H1 (cell line): ENCODE data around the gene WNK4. TPM values are rescaled to one million over a fixed set of nuclear protein-coding genes. Genes with fewer than 3 reads are reported as not detected.

Experiments
- CTCF ChIA-PET: fragments of 300-600 bp; sonication (Branson Sonifier 250); formaldehyde crosslinking; loops from one replicate; lab custom pipeline; 2021; ENCODE audit not compliant: partially characterized antibody; lab: Charles Lee
- POLR2A ChIA-PET: fragments of 300-600 bp; sonication (Branson Sonifier 250); formaldehyde crosslinking; loops from one replicate; lab custom pipeline; 2021; ENCODE audit warnings: inconsistent platforms; ENCODE audit not compliant: partially characterized antibody; lab: Charles Lee
- DNase-seq, 2 experiments: peaks; one replicate each; pipeline versions ENCODE4 v3.0.0 to v3.0.0-alpha.2; 2010 to 2022; ENCODE audit warnings: low spot score in 2 of 2, low read depth in 1 of 2, mixed read lengths in 1 of 2
- FAIRE-seq: peaks from 2 replicates; lab custom pipeline; 2011; peaks lifted over from hg19 to GRCh38; lab: Jason Lieb, UNC
- H2AFZ ChIP-seq: 2 replicates; pipeline ENCODE4 v1.8.1; 2012; ENCODE audit warnings: low read length, inconsistent platforms
- H2AK5ac ChIP-seq: 2 replicates; pipeline ENCODE4 v1.6.1; 2013; ENCODE audit warnings: low read depth, low read length
- H2BK120ac ChIP-seq: replicated peaks from 2 replicates; pipeline ENCODE3; 2013; ENCODE audit warnings: low read depth, low read length, inconsistent platforms
- H2BK12ac ChIP-seq: 2 replicates; pipeline ENCODE4 v1.6.1; 2013; ENCODE audit warnings: low read depth, low read length
- H2BK15ac ChIP-seq: 2 replicates; pipeline ENCODE4 v1.6.1; 2013; ENCODE audit warnings: low read length
- H2BK20ac ChIP-seq: 2 replicates; pipeline ENCODE4 v1.6.1; 2013; ENCODE audit warnings: low read length
- H2BK5ac ChIP-seq: 2 replicates; pipeline ENCODE4 v1.6.1; 2013; ENCODE audit warnings: low read depth, low read length
- H3K14ac ChIP-seq: 2 replicates; pipeline ENCODE4 v1.6.1; 2013; ENCODE audit warnings: inconsistent platforms; ENCODE audit not compliant: insufficient read length
- H3K18ac ChIP-seq: 2 replicates; pipeline ENCODE4 v1.6.1; 2013; ENCODE audit warnings: low read length; ENCODE audit errors: extremely low read depth
- H3K23ac ChIP-seq: 2 replicates; pipeline ENCODE4 v1.6.1; 2013; ENCODE audit warnings: inconsistent platforms; ENCODE audit not compliant: insufficient read length
- H3K23me2 ChIP-seq: 2 replicates; pipeline ENCODE4 v1.6.1; 2013; ENCODE audit warnings: low read depth, low read length
- H3K27ac ChIP-seq: 2 replicates; pipeline ENCODE4 v1.6.1; 2011; ENCODE audit warnings: low read depth, low read length, inconsistent platforms
- H3K27me3 ChIP-seq, 4 experiments: replicated peaks in 1 of 4; 1 replicate in 1 of 4; 2 replicates in 3 of 4; pipeline versions ENCODE4 v1.6.1 to v1.8.1; 2011 to 2013; ENCODE audit warnings: low read length in 3 of 4, mild to moderate bottlenecking in 3 of 4, inconsistent platforms in 2 of 4, mixed read lengths in 2 of 4, moderate library complexity in 1 of 4; ENCODE audit not compliant: control insufficient read depth in 3 of 4, insufficient read depth in 3 of 4; ENCODE audit errors: extremely low read depth in 1 of 4
- H3K36me3 ChIP-seq, 4 experiments: 2 replicates each; pipeline versions ENCODE4 v1.6.1 to v1.8.1; 2011 to 2013; ENCODE audit warnings: mild to moderate bottlenecking in 4 of 4, low read length in 3 of 4, moderate library complexity in 2 of 4, control low read depth in 1 of 4, inconsistent platforms in 1 of 4; ENCODE audit not compliant: insufficient read depth in 4 of 4, control insufficient read depth in 2 of 4
- H3K4ac ChIP-seq: replicated peaks from 2 replicates; pipeline ENCODE3; 2013; ENCODE audit warnings: low read length, low read depth, mixed read lengths, inconsistent platforms; ENCODE audit not compliant: insufficient read length
- H3K4me1 ChIP-seq, 4 experiments: replicated peaks in 1 of 4; 1 replicate in 1 of 4; 2 replicates in 3 of 4; pipeline versions ENCODE4 v1.6.1 to v1.8.1; 2011 to 2013; ENCODE audit warnings: low read length in 3 of 4, inconsistent platforms in 2 of 4, mixed read lengths in 1 of 4; ENCODE audit not compliant: insufficient read depth in 4 of 4, control insufficient read depth in 3 of 4
- H3K4me2 ChIP-seq, 2 experiments: 2 replicates each; pipeline versions ENCODE4 v1.6.1 to v1.8.1; 2011 to 2013; ENCODE audit warnings: low read depth in 2 of 2, low read length in 2 of 2, control low read depth in 1 of 2, inconsistent platforms in 1 of 2, mild to moderate bottlenecking in 1 of 2; ENCODE audit not compliant: insufficient read depth in 1 of 2
- H3K4me3 ChIP-seq, 4 experiments: fragments of 200-600, 300-600 bp in 1 of 4; sonication (generic), shearing (Covaris generic), sonication (Bioruptor Twin) in 1 of 4; 2 replicates each; pipeline versions ENCODE4 v1.5.1 to v1.8.1; 2011 to 2016; ENCODE audit warnings: low read length in 4 of 4, low read depth in 3 of 4, control low read depth in 2 of 4, inconsistent platforms in 2 of 4, mild to moderate bottlenecking in 2 of 4, mixed read lengths in 1 of 4, moderate library complexity in 1 of 4; ENCODE audit not compliant: insufficient read depth in 2 of 4; ENCODE audit errors: extremely low read depth in 1 of 4
- H3K56ac ChIP-seq: replicated peaks from 2 replicates; pipeline ENCODE3; 2013; ENCODE audit warnings: low read depth, mild to moderate bottlenecking, mixed read lengths, low read length, inconsistent platforms; ENCODE audit not compliant: insufficient read length
- H3K79me1 ChIP-seq: 2 replicates; pipeline ENCODE4 v1.6.1; 2013; ENCODE audit warnings: low read depth, low read length, control low read depth
- H3K79me2 ChIP-seq, 2 experiments: 2 replicates each; pipeline versions ENCODE4 v1.6.1 to v1.8.1; 2012 to 2013; ENCODE audit warnings: low read length in 2 of 2, mild to moderate bottlenecking in 2 of 2, inconsistent platforms in 1 of 2; ENCODE audit not compliant: insufficient read depth in 2 of 2, control insufficient read depth in 1 of 2
- H3K9ac ChIP-seq, 4 experiments: replicated peaks in 1 of 4; 1 replicate in 1 of 4; 2 replicates in 3 of 4; pipeline versions ENCODE4 v1.6.1 to v1.8.1; 2011 to 2013; ENCODE audit warnings: low read depth in 3 of 4, low read length in 3 of 4, control low read depth in 2 of 4, mild to moderate bottlenecking in 2 of 4, moderate library complexity in 2 of 4, inconsistent platforms in 1 of 4; ENCODE audit errors: extremely low read depth in 1 of 4
- H3K9me3 ChIP-seq, 2 experiments: 2 replicates each; pipeline versions ENCODE4 v1.6.1 to v1.8.1; 2012 to 2013; ENCODE audit warnings: mild to moderate bottlenecking in 2 of 2, moderate library complexity in 2 of 2, control low read depth in 1 of 2, inconsistent platforms in 1 of 2, low read depth in 1 of 2, low read length in 1 of 2, mixed read lengths in 1 of 2; ENCODE audit not compliant: insufficient read depth in 2 of 2
- H4K20me1 ChIP-seq, 2 experiments: replicated peaks in 1 of 2; 2 replicates each; pipeline versions ENCODE3 to v1.8.1; 2011 to 2013; ENCODE audit warnings: inconsistent platforms in 2 of 2, low read length in 2 of 2, mild to moderate bottlenecking in 1 of 2; ENCODE audit not compliant: insufficient read depth in 2 of 2, control insufficient read depth in 1 of 2
- H4K5ac ChIP-seq: 2 replicates; pipeline ENCODE4 v1.6.1; 2013; ENCODE audit warnings: low read length, low read depth, mixed read lengths, inconsistent platforms; ENCODE audit not compliant: insufficient read length
- H4K8ac ChIP-seq: 2 replicates; pipeline ENCODE4 v1.8.0; 2013; ENCODE audit warnings: mild to moderate bottlenecking, moderate library complexity, low read length, inconsistent platforms; ENCODE audit not compliant: insufficient read depth; ENCODE audit errors: extremely low read depth
- H4K91ac ChIP-seq: replicated peaks from 2 replicates; pipeline ENCODE3; 2013; ENCODE audit warnings: low read length, mixed read lengths, inconsistent platforms; ENCODE audit not compliant: insufficient read length
- EGR1 ChIP-seq: IDR thresholded peaks from 2 replicates; pipeline ENCODE4 v1.6.1; 2011; ENCODE audit warnings: low read depth, low read length, borderline replicate concordance
- GABPA ChIP-seq: IDR thresholded peaks from 2 replicates; pipeline ENCODE4 v1.6.1; 2011; ENCODE audit warnings: mild to moderate bottlenecking, low read length, moderate library complexity, borderline replicate concordance; ENCODE audit not compliant: insufficient read depth
- HDAC2 ChIP-seq, 2 experiments: fragments of 300-600 bp in 1 of 2; sonication (generic) in 1 of 2; IDR thresholded peaks; 2 replicates each; pipeline ENCODE4 v1.6.1; 2011 to 2012; ENCODE audit warnings: low read depth in 2 of 2, low read length in 2 of 2, mild to moderate bottlenecking in 2 of 2, moderate library complexity in 2 of 2, borderline replicate concordance in 1 of 2, inconsistent platforms in 1 of 2
- RFX5 ChIP-seq: IDR thresholded peaks from 2 replicates; pipeline ENCODE4 v1.6.1; 2011; ENCODE audit warnings: low read depth, low read length, improper control_type of control experiment, borderline replicate concordance
- SIX5 ChIP-seq: IDR thresholded peaks from 2 replicates; pipeline ENCODE4 v1.6.1; 2011; ENCODE audit warnings: mild to moderate bottlenecking, low read depth, low read length
- SP1 ChIP-seq: IDR thresholded peaks from 2 replicates; pipeline ENCODE4 v1.6.1; 2011; ENCODE audit warnings: low read depth, low read length
- SP2 ChIP-seq: IDR thresholded peaks from 2 replicates; pipeline ENCODE4 v1.6.1; 2012; ENCODE audit warnings: mild to moderate bottlenecking, low read length, inconsistent platforms
- TBP ChIP-seq: IDR thresholded peaks from 2 replicates; pipeline ENCODE4 v1.6.1; 2011; ENCODE audit warnings: low read depth, low read length, improper control_type of control experiment
- TCF12 ChIP-seq: IDR thresholded peaks from 2 replicates; pipeline ENCODE4 v1.6.1; 2011; ENCODE audit warnings: low read depth, mild to moderate bottlenecking, low read length
- WGBS, 2 experiments: shearing (Covaris generic) in 1 of 2; methylation state at CpG; one replicate each; pipeline versions ENCODE4 v1.1.6 to v1.1.7; 2013 to 2015; ENCODE audit warnings: low lambda C conversion rate in 2 of 2, mixed read lengths in 2 of 2, inconsistent platforms in 1 of 2, low coverage in 1 of 2, missing lambda C conversion rate in 1 of 2; ENCODE audit not compliant: insufficient replicate concordance in 2 of 2, insufficient coverage in 1 of 2, insufficient read length in 1 of 2; ENCODE audit errors: extremely low coverage in 1 of 2, missing lambda C conversion rate in 1 of 2; 5-methylcytosine and 5-hydroxymethylcytosine counted together
- polyA plus RNA-seq, 7 experiments: library from polyadenylated mRNA; depleted of rRNA in 3 of 7; stranded (reverse) in 5 of 7; unstranded in 2 of 7; fragments of >200 nt in 5 of 7; fragments of 200-250 nt in 2 of 7; gene quantifications; 1 replicate in 5 of 7; 2 replicates in 1 of 7; 4 replicates in 1 of 7; pipeline versions ENCODE4 v1.2.1 to v1.2.3, GENCODE V29; 2011 to 2013; ENCODE audit warnings: missing spikeins in 2 of 7, mixed read lengths in 2 of 7
- total RNA-seq: library from RNA; stranded (reverse); fragmentation: NEBNext Ultra II Directional; extraction: Animal tissue kit (Norgen Biotek cat#: 25700); gene quantifications from 2 replicates; pipeline ENCODE4 v1.2.1, GENCODE V29; 2021
- TF ChIP-seq, protein P1 (sequence below): IDR thresholded peaks from 2 replicates; pipeline ENCODE4 v1.6.1; 2012; ENCODE audit warnings: inconsistent platforms
- TF ChIP-seq, protein P2 (sequence below), 3 experiments: IDR thresholded peaks; 1 replicate in 2 of 3; 2 replicates in 1 of 3; pipeline versions ENCODE4 v1.5.1 to v1.6.1; 2011; ENCODE audit warnings: low read length in 3 of 3, mild to moderate bottlenecking in 3 of 3, inconsistent platforms in 2 of 3, low read depth in 1 of 3, moderate library complexity in 1 of 3; ENCODE audit not compliant: insufficient read depth in 1 of 3; ENCODE audit errors: control extremely low read depth in 1 of 3

WNK4 gene
- total and polyA plus RNA-seq, 2 of the 8 experiments (the other 6 are each of a cell fraction or from before 2014, with no cell fraction given) = 0.21 to 1.7 TPM

DNA sequence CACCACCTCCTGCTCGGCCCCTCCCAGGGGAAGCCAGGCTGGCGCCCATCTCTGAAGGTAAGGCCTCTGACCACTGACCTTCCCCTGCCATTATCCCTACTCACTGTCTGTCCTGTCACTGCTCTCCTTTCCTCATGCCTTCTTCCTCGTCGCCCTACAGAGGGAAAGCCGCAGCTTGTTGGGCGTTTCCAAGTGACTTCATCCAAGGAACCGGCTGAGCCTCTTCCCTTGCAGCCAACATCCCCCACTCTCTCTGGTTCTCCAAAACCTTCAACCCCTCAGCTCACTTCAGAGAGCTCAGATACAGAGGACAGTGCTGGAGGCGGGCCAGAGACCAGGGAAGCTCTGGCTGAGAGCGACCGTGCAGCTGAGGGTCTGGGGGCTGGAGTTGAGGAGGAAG is 15.1 kb downstream of the WNK4 start:
- H3K18ac ChIP-seq = no peak overlapping the region
- ChIA-PET POLR2A (interaction anchor here (1.1 to 1.4 kb wide), 5 partner anchors 9 to 22 kb away, joined by 3 read pairs; partner anchors contain the start of gene VPS25), CTCF (interaction anchor here (1.0 to 1.7 kb wide), 5 partner anchors 10 to 514 kb away, joined by 3 to 5 read pairs (median 4); no protein-coding TSS in a partner anchor)
- peaks cover 3 to 5% (median 4%) of the 10 kb centered on the region in 4 experiments; a peak in 6 of 7 replicates for H3K4me1 ChIP-seq
- DNase-seq = no peak
- no peak overlapping the region for H3K4ac ChIP-seq
- H3K56ac ChIP-seq = no peak overlapping the region
- FAIRE-seq = no peak
- H3K9ac ChIP-seq = no peak overlapping the region
- no peak overlapping the region for H3K14ac ChIP-seq
- no peak overlapping the region for H4K8ac ChIP-seq
- no peak overlapping the region for H4K91ac ChIP-seq
- 87% methylated on average over 10 of the region's 10 CpGs; no CpG with 5 or more reads in 1 of the 2 experiments for WGBS, 2 experiments
- H3K27ac ChIP-seq = no peak overlapping the region
- no peak overlapping the region for H3K4me3 ChIP-seq
- no peaks in the 10 kb centered on the region for H3K23me2 ChIP-seq
- peaks cover 5 to 8% of the 10 kb centered on the region in 2 experiments; a peak in 3 of 4 replicates for H3K9me3 ChIP-seq
- H2BK120ac ChIP-seq = no peak overlapping the region
- H3K79me2 ChIP-seq = peaks cover 0 to 6% of the 10 kb centered on the region in 2 experiments; a peak in 2 of 4 replicates
- H3K4me2 ChIP-seq = no peak overlapping the region
- no peak overlapping the region for H2AK5ac ChIP-seq
- H2AFZ ChIP-seq = no peak overlapping the region
- TF ChIP-seq HDAC2 (IDR thresholded peaks at IDR 0.05; ENCODE audit: borderline replicate concordance in 1 of 2, low read depth in 2 of 2, low read length in 2 of 2) (no peak), SIX5 (no peak), SP1 (no peak), TBP (no peak), EGR1 (no peak), TCF12 (no peak), RFX5 (no peak), SP2 (no peak), GABPA (no peak)
- TF ChIP-seq, protein P1, sequence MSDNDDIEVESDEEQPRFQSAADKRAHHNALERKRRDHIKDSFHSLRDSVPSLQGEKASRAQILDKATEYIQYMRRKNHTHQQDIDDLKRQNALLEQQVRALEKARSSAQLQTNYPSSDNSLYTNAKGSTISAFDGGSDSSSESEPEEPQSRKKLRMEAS = no peak
- TF ChIP-seq, protein P2, sequence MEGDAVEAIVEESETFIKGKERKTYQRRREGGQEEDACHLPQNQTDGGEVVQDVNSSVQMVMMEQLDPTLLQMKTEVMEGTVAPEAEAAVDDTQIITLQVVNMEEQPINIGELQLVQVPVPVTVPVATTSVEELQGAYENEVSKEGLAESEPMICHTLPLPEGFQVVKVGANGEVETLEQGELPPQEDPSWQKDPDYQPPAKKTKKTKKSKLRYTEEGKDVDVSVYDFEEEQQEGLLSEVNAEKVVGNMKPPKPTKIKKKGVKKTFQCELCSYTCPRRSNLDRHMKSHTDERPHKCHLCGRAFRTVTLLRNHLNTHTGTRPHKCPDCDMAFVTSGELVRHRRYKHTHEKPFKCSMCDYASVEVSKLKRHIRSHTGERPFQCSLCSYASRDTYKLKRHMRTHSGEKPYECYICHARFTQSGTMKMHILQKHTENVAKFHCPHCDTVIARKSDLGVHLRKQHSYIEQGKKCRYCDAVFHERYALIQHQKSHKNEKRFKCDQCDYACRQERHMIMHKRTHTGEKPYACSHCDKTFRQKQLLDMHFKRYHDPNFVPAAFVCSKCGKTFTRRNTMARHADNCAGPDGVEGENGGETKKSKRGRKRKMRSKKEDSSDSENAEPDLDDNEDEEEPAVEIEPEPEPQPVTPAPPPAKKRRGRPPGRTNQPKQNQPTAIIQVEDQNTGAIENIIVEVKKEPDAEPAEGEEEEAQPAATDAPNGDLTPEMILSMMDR (IDR thresholded peaks at IDR 0.05; ENCODE audit: control extremely low read depth in 1 of 3, insufficient read depth in 1 of 3, low read depth in 1 of 3, low read length in 3 of 3) = no peak
- TF ChIP-seq, all 59 proteins: peak for 0
- Histone ChIP-seq H2BK12ac (no peak overlapping the region), H3K36me3 (no peaks in the 10 kb centered on the region), H2BK5ac (no peak overlapping the region), H3K23ac (no peak overlapping the region), H4K20me1 (peaks cover 0 to 2% of the 10 kb centered on the region in 2 experiments), H3K79me1 (no peaks in the 10 kb centered on the region; the same call in 1 of the 2 replicates), H3K27me3 (peaks cover 0 to 12% (median 8%) of the 10 kb centered on the region in 4 experiments; a peak in 6 of 7 replicates), H2BK20ac (no peak overlapping the region), H2BK15ac (no peak overlapping the region), H4K5ac (no peak overlapping the region)
